ENCODE measurements around the gene RNF213.

The RNF213 gene

GRCh38 chr17:80441598-80442322, 181.1 kb downstream of the RNF213 start:
- no peak for DNase-seq (ENCODE audit: low read depth)
- TF ChIP-seq CTCF (IDR thresholded peaks at IDR 0.05; ENCODE audit: low read length, missing control alignments), result no peak
- H3K4me3 ChIP-seq (replicated peaks; ENCODE audit: low read depth, low read length), result no peak overlapping the region

GRCh38 chr17:80442323-80442659, 181.6 kb downstream of the RNF213 start:
- H3K4me3 ChIP-seq (replicated peaks; ENCODE audit: low read depth, low read length), result no peak overlapping the region
- DNase-seq (ENCODE audit: low read depth), result no peak
- no peak for TF ChIP-seq CTCF (IDR thresholded peaks at IDR 0.05; ENCODE audit: low read length, missing control alignments)

DNA sequence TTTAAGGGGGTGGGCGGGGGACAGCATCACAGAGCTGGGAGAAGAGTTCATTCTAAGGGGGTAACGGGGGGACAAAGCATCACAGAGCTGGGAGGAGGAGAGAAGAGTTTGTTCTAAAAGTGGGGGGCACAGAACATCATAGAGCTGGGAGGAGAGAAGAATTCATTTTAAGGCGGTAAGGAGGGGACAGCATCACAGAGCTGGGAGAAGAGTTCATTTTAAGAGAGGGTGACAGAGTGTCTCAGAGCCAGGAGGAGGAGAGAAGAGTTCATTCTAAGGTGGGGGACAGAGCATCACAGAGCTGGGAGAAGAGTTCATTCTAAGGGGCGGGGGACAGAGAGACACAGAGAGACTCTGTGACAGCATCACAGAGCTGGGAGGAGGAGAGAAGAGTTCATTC, 182.1 kb downstream of the RNF213 start:
- TF ChIP-seq CTCF (IDR thresholded peaks at IDR 0.05; ENCODE audit: low read length, missing control alignments), result no peak
- no peak for DNase-seq (ENCODE audit: low read depth)
- no peak overlapping the region for H3K4me3 ChIP-seq (replicated peaks; ENCODE audit: low read depth, low read length)

GRCh38 chr17:80443498-80443897, 182.8 kb downstream of the RNF213 start:
- H3K4me3 ChIP-seq (replicated peaks; ENCODE audit: low read depth, low read length), result no peak overlapping the region
- DNase-seq (ENCODE audit: low read depth), result no peak
- TF ChIP-seq CTCF (IDR thresholded peaks at IDR 0.05; ENCODE audit: low read length, missing control alignments), result no peak

DNA sequence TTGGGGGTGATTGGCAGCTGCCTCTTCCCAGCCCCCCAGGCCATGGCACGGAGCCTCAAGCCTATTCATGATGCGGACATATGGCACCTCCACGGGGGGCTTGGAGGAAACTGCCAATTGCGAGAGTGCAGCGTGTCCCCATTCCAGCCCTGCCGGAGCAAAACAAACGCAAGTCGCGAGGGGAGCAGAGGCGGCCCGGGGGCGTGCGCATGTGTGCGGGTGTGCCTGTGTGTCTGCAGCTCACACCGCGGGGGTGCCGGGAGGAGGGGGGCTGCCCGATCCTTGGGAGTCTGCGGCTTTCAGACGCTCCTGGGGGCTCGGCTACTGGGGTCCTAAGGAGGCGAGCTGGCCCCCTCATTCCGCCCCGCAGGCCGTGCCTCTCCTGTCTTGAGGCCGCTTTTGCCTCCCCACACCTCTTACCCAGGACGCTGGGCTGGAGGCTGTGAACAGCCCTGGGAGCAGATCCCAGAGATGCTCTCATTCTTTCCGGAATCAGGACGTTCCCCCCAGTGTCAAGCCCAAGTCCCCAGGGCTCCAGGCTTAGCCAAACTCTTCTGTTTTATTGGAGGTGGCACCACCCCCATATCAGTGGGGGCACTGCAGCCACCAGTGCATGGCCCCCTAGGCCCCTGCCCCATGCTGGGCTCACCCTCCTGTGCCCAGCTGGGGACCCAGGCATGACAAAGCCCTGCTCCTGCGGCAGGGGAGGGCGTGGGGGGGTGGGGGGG, 183.4 kb downstream of the RNF213 start:
- DNase-seq (ENCODE audit: low read depth), result no peak
- no peak overlapping the region for H3K4me3 ChIP-seq (replicated peaks; ENCODE audit: low read depth, low read length)
- TF ChIP-seq CTCF (IDR thresholded peaks at IDR 0.05; ENCODE audit: low read length, missing control alignments), result no peak

GRCh38 chr17:80444644-80444979, 184.0 kb downstream of the RNF213 start:
- DNase-seq (ENCODE audit: low read depth), result no peak
- no peak overlapping the region for H3K4me3 ChIP-seq (replicated peaks; ENCODE audit: low read depth, low read length)
- TF ChIP-seq CTCF (IDR thresholded peaks at IDR 0.05; ENCODE audit: low read length, missing control alignments), result no peak
